ENCODE results near the gene ADARB2. TPM values are rescaled to one million over a fixed set of nuclear protein-coding genes. Genes with fewer than 3 reads are reported as not detected.

The ADARB2 gene
- total RNA-seq, 1 donor from 2014 or later: 0.11 TPM

DNA sequence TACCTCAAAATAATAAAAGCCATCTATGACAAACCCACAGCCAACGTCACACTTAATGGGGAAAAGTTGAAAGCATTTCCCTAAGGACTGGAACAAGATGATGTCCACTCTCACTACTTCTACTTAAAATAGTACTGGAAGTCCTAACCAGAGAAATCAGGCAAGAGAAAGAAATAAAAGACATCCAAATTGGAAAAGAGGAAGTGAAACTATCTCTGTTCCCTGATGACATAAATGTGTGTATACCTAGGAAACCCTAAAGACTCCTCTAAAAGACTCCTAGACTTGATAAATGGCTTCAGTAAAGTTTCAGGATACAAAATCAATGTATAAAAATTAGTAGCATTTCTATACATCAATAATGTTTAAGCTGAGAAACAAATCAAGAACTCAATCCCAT, 367.0 kb downstream of the ADARB2 start:
- Histone ChIP-seq H3K9me3 (replicated peaks) (no peaks in the 10 kb centered on the region), H3K4me3 (no peak overlapping the region), H3K36me3 (no peaks in the 10 kb centered on the region), H3K27ac (replicated peaks) (no peak overlapping the region), H3K4me1 (no peaks in the 10 kb centered on the region), H3K27me3 (ENCODE audit: low read depth) (peaks cover 73% of the 10 kb centered on the region)
- intact Hi-C loops (cut with micrococcal nuclease): no loop called here
- no peak for DNase-seq
- TF ChIP-seq, protein P1, sequence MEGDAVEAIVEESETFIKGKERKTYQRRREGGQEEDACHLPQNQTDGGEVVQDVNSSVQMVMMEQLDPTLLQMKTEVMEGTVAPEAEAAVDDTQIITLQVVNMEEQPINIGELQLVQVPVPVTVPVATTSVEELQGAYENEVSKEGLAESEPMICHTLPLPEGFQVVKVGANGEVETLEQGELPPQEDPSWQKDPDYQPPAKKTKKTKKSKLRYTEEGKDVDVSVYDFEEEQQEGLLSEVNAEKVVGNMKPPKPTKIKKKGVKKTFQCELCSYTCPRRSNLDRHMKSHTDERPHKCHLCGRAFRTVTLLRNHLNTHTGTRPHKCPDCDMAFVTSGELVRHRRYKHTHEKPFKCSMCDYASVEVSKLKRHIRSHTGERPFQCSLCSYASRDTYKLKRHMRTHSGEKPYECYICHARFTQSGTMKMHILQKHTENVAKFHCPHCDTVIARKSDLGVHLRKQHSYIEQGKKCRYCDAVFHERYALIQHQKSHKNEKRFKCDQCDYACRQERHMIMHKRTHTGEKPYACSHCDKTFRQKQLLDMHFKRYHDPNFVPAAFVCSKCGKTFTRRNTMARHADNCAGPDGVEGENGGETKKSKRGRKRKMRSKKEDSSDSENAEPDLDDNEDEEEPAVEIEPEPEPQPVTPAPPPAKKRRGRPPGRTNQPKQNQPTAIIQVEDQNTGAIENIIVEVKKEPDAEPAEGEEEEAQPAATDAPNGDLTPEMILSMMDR (IDR thresholded peaks at IDR 0.05; ENCODE audit: borderline replicate concordance): no peak

GRCh38 chr10:1369665-1370064, 367.7 kb downstream of the ADARB2 start:
- Histone ChIP-seq H3K27ac (replicated peaks) (no peak overlapping the region), H3K4me1 (no peaks in the 10 kb centered on the region), H3K36me3 (no peaks in the 10 kb centered on the region), H3K27me3 (ENCODE audit: low read depth) (peaks cover 73% of the 10 kb centered on the region), H3K4me3 (no peak overlapping the region), H3K9me3 (replicated peaks) (no peaks in the 10 kb centered on the region)
- TF ChIP-seq, protein P1 (IDR thresholded peaks at IDR 0.05; ENCODE audit: borderline replicate concordance): no peak
- DNase-seq: no peak
- intact Hi-C loops (cut with micrococcal nuclease): no loop called here

DNA sequence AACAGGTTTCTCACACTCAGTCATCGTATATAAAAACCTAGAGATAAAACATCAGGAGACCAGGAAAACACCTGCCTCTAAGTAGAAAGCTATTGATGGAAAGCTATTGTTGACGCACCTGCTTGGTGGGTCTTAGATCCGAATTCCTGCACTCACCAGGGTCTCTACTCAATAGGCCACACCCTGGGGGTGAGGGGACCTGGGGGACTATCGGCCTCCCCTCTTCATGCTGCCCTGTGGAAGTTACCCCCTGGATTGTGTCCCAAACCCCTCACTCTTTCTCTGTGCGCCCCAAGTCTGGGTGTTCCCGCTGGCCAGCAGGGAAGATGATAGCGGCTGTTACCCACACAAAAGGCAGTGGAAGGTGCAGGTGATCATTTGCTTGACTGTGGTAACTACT, 368.1 kb downstream of the ADARB2 start:
- Histone ChIP-seq H3K27me3 (ENCODE audit: low read depth) (peaks cover 73% of the 10 kb centered on the region), H3K4me1 (no peaks in the 10 kb centered on the region), H3K9me3 (replicated peaks) (no peaks in the 10 kb centered on the region), H3K36me3 (no peaks in the 10 kb centered on the region), H3K4me3 (no peak overlapping the region), H3K27ac (replicated peaks) (no peak overlapping the region)
- no peak for DNase-seq
- intact Hi-C loops (cut with micrococcal nuclease): no loop called here
- TF ChIP-seq, protein P1 (IDR thresholded peaks at IDR 0.05; ENCODE audit: borderline replicate concordance): no peak

GRCh38 chr10:1368842-1369171, 368.5 kb downstream of the ADARB2 start:
- Histone ChIP-seq H3K27me3 (ENCODE audit: low read depth) (peaks cover 73% of the 10 kb centered on the region), H3K9me3 (replicated peaks) (no peaks in the 10 kb centered on the region), H3K4me1 (no peaks in the 10 kb centered on the region), H3K4me3 (no peak overlapping the region), H3K36me3 (no peaks in the 10 kb centered on the region), H3K27ac (replicated peaks) (no peak overlapping the region)
- intact Hi-C loops (cut with micrococcal nuclease): no loop called here
- TF ChIP-seq, protein P1 (IDR thresholded peaks at IDR 0.05; ENCODE audit: borderline replicate concordance): peak; percentile 64
- no peak for DNase-seq

DNA sequence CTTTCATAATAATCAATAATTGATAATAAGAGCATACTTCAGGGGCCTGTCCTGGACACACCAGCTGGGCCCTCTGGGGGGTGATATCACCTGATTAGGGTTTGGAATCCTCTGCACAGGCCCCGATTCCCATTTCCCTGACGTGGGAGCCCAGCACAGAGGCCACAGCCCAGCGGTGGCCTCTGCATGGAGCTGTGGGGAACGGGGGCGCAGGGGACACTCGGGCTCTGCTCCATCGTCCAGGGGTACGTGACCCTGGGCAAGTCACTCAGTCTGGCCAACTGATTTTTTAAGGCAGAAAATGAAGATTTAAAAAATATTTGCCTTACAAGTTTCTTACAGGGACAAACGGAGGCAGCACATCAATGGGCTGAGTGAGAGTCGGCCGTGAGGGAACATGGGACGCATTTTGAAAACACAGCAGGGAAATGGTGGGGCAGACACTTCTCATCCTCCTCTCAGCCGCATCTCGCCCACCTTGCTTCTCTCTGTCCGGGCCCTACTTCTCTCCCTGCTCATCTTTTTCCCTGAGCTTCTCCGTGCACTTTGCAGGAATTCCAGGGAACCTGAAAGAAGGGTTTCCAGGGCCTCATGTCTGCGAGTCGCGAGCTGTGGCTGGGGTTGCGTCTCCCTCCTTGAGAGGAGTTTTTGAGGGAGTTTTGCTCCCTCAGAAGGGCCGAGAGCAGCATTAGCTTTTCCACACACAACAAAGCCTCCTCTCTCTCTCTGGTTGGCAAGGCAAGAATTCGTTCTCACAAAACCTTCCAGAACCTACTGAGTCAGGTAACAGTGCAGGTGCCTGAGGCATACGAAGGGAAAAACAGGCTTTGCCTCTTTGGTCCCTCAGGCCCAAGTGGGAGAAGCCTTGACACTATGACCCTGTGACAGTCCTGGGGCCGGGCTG, 369.1 kb downstream of the ADARB2 start:
- Histone ChIP-seq H3K36me3 (no peaks in the 10 kb centered on the region), H3K9me3 (replicated peaks) (no peaks in the 10 kb centered on the region), H3K27me3 (ENCODE audit: low read depth) (peaks cover 79% of the 10 kb centered on the region), H3K27ac (replicated peaks) (no peak overlapping the region), H3K4me3 (no peak overlapping the region), H3K4me1 (no peaks in the 10 kb centered on the region)
- intact Hi-C loops (cut with micrococcal nuclease): no loop called here
- TF ChIP-seq, protein P1 (IDR thresholded peaks at IDR 0.05; ENCODE audit: borderline replicate concordance): no peak
- DNase-seq: no peak

Measured in left ventricle myocardium inferior (tissue), 1 donor.